Renal cortical epithelial cell (primary cell): ENCODE data around the gene ARMC10. TPM values are rescaled to one million over a fixed set of nuclear protein-coding genes. Genes with fewer than 3 reads are reported as not detected.
A peak's percentile ranks its signal among the peaks of the same experiment; 100 is the strongest.
"Not testable (repeated sequence)": the region's sequence is repeated elsewhere in the genome, so short reads cannot be mapped to it uniquely, and the experiment has no call there.

Experiments used
- DNase-seq: peaks from one replicate; pipeline ENCODE4 v3.0.0-alpha.2; 2011; ENCODE audit warnings: low read depth
- total RNA-seq: library from RNA; depleted of rRNA; stranded (reverse); fragments of >200 nt; gene quantifications from 2 replicates; pipeline ENCODE4 v1.2.3, GENCODE V29; 2014

The ARMC10 gene
- total RNA-seq, 1 donor from 2014 or later: 53.7 TPM

DNA sequence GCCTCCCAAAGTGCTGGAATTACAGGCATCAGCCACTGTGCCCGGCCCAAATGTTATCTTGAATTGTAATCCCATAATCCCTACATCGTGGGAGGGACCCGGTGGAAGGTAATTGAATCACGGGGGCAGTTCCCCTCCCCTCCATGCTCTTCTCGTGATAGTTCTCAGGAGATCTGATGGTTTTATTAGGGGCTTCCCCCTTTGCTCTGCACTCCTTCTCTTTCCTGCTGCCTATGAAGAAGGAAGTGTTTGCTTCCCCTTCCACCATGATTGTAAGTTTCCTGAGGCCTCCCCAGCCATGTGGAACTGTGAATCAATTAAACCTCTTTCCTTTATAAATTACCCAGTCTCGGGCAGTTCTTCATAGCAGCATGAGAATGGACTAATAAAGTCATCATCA is 3.3 kb downstream of the ARMC10 start:
- DNase-seq: not testable (repeated sequence)

- DNase-seq: peak; percentile 8
Observed at GRCh38 chr7:103079836-103080235, 4.9 kb downstream of the ARMC10 start.

GRCh38 chr7:103080923-103081322 is 6.0 kb downstream of the ARMC10 start:
- DNase-seq: no peak

GRCh38 chr7:103082497-103082896 is 7.6 kb downstream of the ARMC10 start:
- DNase-seq: no peak

GRCh38 chr7:103083210-103083609 is 8.3 kb downstream of the ARMC10 start:
- no peak for DNase-seq

DNA sequence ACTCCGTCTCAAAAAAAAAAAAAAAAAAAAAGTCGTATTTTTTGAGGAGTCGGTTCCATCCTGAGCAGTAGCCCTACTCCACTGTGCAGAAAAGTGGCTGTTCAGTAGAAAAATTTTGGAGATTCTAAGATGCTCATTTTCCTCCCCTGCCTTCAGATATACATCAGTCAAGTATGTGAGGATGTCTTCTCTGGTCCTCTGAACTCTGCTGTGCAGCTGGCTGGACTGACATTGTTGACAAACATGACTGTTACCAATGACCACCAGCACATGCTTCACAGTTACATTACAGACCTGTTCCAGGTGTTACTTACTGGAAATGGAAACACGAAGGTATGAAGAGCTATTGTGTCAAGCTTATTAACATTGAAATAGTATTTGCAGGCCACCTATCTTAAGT is 17.4 kb downstream of the ARMC10 start:
- not testable (repeated sequence) for DNase-seq

DNA sequence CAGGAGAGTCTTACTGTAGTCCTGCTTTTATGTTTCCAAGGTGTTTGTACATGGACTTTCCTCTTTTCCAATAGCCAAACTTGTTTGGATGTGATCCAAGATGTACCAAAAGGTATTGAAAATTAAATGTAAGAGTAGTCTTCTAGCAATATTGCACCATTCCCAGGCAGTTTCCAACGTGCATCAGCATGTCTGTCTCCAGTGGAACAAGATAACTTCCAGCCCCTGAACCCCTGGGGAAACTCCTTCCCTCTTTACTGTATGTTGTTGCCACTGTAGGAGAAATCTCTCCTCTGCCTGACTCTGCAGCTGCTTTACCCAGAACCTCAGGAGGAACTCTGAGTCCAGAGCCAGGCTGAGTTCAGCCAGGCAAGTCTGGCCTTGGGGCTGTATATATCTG is 18.5 kb downstream of the ARMC10 start:
- no peak for DNase-seq

- DNase-seq: no peak
Observed at GRCh38 chr7:103094102-103094501, 19.2 kb downstream of the ARMC10 start.

GRCh38 chr7:103095558-103095957 is 20.6 kb downstream of the ARMC10 start:
- not testable (repeated sequence) for DNase-seq

DNA sequence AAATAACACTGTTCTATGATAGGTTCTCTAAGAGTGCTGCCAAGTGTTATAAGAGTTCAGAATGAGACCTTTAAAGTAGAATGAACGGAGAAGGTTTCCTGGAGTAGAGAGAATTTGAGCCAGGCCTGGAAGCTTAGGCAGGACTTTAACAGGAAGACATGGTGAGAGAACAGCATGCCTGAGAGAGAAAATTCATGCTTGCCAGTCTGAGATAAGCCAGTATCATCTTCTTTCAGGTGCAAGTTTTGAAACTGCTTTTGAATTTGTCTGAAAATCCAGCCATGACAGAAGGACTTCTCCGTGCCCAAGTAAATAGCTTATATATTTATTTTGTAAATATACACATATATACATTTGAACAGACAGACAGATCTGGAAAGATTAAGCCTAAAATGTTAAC is 22.1 kb downstream of the ARMC10 start:
- DNase-seq: no peak

GRCh38 chr7:103100348-103100747 is 25.4 kb downstream of the ARMC10 start:
- no peak for DNase-seq

GRCh38 chr7:103101543-103101942 is 26.6 kb downstream of the ARMC10 start:
- no peak for DNase-seq

DNA sequence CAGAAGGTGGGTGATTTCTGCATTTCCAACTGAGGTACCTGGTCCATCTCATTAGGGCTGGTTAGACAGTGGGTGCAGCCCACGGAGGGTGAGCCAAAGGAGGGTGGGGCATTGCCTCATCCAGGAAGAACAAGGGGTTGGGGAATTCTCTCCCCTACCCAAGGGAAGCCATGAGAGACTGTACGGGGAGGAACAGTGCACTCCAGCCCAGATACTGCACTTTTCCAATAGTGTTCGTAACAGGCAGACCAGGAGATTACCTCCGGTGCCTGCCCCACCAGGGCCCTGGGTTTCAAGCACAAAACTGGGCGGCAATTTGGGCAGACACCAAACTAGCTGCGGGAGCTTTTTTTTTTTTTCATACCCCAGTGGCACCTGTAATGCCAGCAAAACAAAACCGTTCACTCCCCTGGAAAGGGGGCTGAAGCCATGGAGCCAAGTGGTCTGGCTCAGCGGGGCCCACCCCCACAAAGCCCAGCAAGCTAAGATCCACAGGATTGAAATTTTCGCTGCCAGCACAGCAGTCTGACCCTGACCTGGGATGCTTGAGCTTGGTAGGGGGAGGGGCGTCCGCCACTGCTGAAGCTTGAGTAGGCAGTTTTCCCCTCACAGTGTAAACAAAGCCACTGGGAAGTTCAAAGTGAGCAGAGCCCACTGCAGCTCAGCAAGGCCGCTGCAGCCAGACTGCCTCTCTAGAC is 31.2 kb downstream of the ARMC10 start:
- no peak for DNase-seq

- not testable (repeated sequence) for DNase-seq
Observed at GRCh38 chr7:103106703-103107070, 31.7 kb downstream of the ARMC10 start.

GRCh38 chr7:103113164-103113563 is 38.2 kb downstream of the ARMC10 start:
- peak; percentile 95 for DNase-seq

- DNase-seq: no peak
Observed at GRCh38 chr7:103114576-103115008, 39.7 kb downstream of the ARMC10 start.

DNA sequence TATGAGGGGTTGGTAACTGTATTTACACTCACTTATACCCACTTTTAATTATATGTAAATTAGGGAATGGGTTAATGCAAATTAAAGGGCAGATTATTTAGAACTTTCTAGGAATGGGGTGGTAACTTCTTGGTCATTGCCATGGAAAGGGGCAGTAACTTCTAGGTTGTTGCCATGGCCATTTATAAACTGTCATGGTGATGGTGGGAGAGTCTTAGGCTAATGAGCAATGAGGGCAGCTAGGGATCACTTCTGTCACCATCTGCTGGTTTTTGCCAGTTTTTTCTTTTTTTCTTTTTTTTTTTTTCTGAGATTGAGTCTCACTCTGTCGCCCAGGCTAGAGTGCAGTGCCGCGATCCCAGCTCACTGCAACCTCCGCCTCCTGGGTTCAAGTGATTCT is 40.8 kb downstream of the ARMC10 start:
- peak; percentile 55 for DNase-seq

- DNase-seq: peak; percentile 77
Observed at GRCh38 chr7:103116511-103116910, 41.6 kb downstream of the ARMC10 start.

DNA sequence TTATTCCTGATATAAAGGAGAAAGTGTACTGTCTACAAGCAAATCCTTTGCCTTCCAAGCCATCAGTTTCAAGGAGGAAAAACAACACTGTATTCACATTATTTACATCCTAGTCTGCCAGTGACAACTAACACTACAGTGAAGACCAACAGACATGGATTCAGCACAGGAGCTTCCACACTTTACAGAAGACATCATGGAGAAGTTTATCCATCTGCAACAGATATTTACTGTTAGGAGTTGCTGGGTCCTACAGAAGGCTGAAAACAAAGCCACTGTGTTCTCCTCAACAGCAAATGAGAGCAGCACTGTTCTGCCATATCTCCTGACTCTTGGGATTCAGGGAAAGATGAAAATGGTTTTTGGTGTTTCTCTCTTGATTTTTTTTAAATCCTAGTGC is 42.1 kb downstream of the ARMC10 start:
- no peak for DNase-seq

DNA sequence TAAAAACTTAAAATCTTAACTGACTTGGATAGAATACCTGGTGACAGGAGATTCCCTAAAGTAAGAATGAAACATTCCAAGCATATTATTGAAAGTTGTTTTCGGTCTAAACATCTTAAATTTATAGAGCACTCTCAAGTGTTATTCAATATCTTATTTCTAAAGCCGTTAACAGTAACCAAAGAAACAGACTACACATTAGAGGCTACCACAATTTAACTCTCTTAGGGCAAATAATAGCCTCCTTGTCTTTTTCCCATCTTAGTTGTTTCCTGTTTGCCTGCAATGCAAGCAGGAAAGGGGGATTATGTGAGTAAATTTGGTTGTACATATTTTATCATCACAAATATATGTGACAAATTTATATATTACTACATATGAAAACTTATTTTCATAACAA is 42.5 kb downstream of the ARMC10 start:
- DNase-seq: no peak

GRCh38 chr7:103119791-103120291 is 44.9 kb downstream of the ARMC10 start:
- DNase-seq: no peak

DNA sequence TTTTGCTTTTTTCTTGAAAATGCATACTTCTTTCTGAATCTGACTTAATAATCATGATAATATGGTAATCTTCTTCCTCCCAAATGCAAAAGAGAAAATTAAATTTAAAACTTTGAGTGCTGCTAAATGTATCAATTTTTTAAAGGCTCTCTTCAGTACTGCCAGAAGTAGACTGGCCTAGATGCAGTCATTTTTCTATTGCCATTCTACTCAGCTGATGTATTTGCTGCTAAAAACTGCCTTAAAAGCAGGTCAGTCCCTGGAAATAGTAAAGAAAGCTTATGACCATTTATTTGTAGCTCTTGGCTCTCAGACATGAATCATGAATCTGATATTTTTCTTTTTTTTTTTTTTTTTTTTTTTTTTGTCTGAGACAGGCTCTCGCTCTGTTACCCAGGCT is 45.4 kb downstream of the ARMC10 start:
- DNase-seq: no peak

DNA sequence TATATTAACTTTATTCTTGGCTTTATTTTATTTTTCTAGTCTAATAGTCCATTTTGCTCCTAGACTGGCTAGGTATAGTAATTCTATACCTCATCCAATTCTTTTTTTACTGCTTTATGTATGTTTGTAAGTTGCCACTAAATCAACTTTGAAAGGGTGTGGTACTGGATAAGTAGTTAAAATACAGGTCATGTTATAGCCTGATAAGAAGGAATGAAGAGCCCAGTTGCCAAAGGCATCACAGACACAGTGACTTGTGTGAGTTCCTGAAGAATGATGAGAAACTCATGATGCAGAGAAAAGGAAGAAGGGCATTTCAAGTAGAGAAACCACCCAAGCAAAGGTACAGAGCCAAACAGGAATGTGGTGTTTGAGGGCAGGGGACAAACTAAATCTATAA is 46.7 kb downstream of the ARMC10 start:
- DNase-seq: no peak

DNA sequence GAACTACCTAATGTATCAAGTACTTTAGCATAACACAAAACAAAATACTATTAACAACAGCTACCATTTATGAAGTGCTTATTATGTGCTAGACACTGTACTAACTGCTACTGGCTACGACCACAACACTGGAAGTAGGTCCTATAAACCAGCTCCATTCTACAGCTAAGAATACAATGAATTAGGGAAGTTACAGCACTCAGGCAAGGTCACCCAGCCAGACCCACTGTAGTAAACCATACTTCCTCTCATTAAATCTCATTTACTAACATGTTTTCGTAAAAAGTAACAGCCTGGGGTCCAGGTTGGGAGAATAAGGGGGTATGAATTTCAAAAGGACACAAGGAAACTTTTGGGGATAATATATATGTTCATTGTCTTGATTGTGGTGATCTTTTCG is 48.6 kb downstream of the ARMC10 start:
- no peak for DNase-seq
